ENCODE results near the gene FBXO36. TPM values are rescaled to one million over a fixed set of nuclear protein-coding genes. Genes with fewer than 3 reads are reported as not detected.

FBXO36 gene
- total and polyA plus RNA-seq, 10 of the 15 experiments (the other 5 are each of a cell fraction or from before 2014, with no cell fraction given) = 0.79 to 2.7 (median 1.3) TPM

GRCh38 chr2:230007931-230008707 lies 85.8 kb downstream of the FBXO36 start:
- Histone ChIP-seq H3K4me3 (no peak overlapping the region), H3K4me1 (ENCODE audit: control insufficient read depth, insufficient read depth, low read length) (no peaks in the 10 kb centered on the region), H3K9me3 (replicated peaks; ENCODE audit: control insufficient read depth, insufficient read depth, low read length) (no peaks in the 10 kb centered on the region), H3K79me2 (ENCODE audit: control insufficient read depth, insufficient read depth, low read length) (no peaks in the 10 kb centered on the region), H2AFZ (ENCODE audit: control insufficient read depth, low read depth, low read length) (peak overlapping the region; percentile 5; the same call in 1 of the 2 replicates), H3K9ac (ENCODE audit: control insufficient read depth, insufficient read depth, low read length) (no peak overlapping the region), H3K4me2 (ENCODE audit: control insufficient read depth, insufficient read depth) (no peak overlapping the region), H3K27ac (ENCODE audit: control insufficient read depth, insufficient read depth) (no peak overlapping the region), H3K36me3 (ENCODE audit: control insufficient read depth in 2 of 2, insufficient read depth in 2 of 2, low read length in 1 of 2) (no peaks in the 10 kb centered on the region), H4K20me1 (ENCODE audit: control insufficient read depth, insufficient read depth) (no peaks in the 10 kb centered on the region), H3K27me3 (replicated peaks in 1 of 2; ENCODE audit: control insufficient read depth in 2 of 2, insufficient read depth in 2 of 2, low read length in 1 of 2) (no peaks in the 10 kb centered on the region)
- ChIA-PET SMC1A (ENCODE audit: uncharacterized antibody, unreplicated experiment) (interaction anchor here (0.5 to 4.9 kb wide), 22 partner anchors 14 to 816 kb away, joined by 3 to 32 read pairs (median 4); no protein-coding TSS in a partner anchor), CTCF (interaction anchor here (0.6 to 3.9 kb wide), 36 partner anchors 8 to 1386 kb away, joined by 3 to 60 read pairs (median 4); partner anchors contain the start of genes SLC16A14 and SP140L), POLR2A (interaction anchor here (0.6 kb wide), 1 partner anchor 54 kb away, joined by 7 read pairs; no protein-coding TSS in a partner anchor), RAD21 (ENCODE audit: unreplicated experiment) (interaction anchor here (0.6 to 2.0 kb wide), 18 partner anchors 9 to 1241 kb away, joined by 3 to 15 read pairs (median 4); no protein-coding TSS in a partner anchor)
- BruUV-seq (replicated peaks) = no TSS peak
- peak; percentile 88 for ATAC-seq
- FAIRE-seq = peak; percentile 70
- in situ Hi-C loops (cut with MboI) (loop anchor here (5.0 to 10.0 kb wide), 3 partner anchors 154 to 797 kb away; no protein-coding TSS in a partner anchor), intact Hi-C loops (cut with micrococcal nuclease; ENCODE audit: unreplicated experiment) (loop anchor here (1.0 to 10.0 kb wide), 6 partner anchors 59 to 804 kb away; partner anchors contain the start of gene SLC16A14)
- WGBS (ENCODE audit: insufficient coverage, insufficient replicate concordance, low lambda C conversion rate, missing lambda C conversion rate) = 41% methylated on average over 12 of the region's 12 CpGs
- DNase-seq (ENCODE audit: low read depth, low spot score) = peak; percentile 26
- TF ChIP-seq FOXM1 (IDR thresholded peaks at IDR 0.05; ENCODE audit: low read depth, low read length) (peak; percentile 20; the same call in 1 of the 2 replicates), ATF2 (IDR thresholded peaks at IDR 0.05; ENCODE audit: low read length) (no peak), BCL3 (IDR thresholded peaks at IDR 0.05; ENCODE audit: borderline replicate concordance, insufficient read depth, low read depth, low read length, poor library complexity, severe bottlenecking) (no peak), RB1 (IDR thresholded peaks at IDR 0.05; ENCODE audit: borderline replicate concordance) (peak; percentile 45; the same call in 1 of the 2 replicates), POU2F2 (IDR thresholded peaks at IDR 0.05; ENCODE audit: borderline replicate concordance, low read depth, low read length) (peak; percentile 90), MEF2A (IDR thresholded peaks at IDR 0.05; ENCODE audit: insufficient read depth, low read depth, low read length) (no peak), LARP7 (IDR thresholded peaks at IDR 0.05) (no peak), YY1 (IDR thresholded peaks at IDR 0.05; ENCODE audit: low read depth, low read length) (0 out of 2 replicates have a peak, but pooled peaks have one; percentile 51), SMC3 (IDR thresholded peaks at IDR 0.05; ENCODE audit: borderline replicate concordance, low read length) (peak; percentile 82), RAD21 (IDR thresholded peaks at IDR 0.05; ENCODE audit: insufficient read depth, low read depth, low read length) (peak; percentile 98), KLF5 (IDR thresholded peaks at IDR 0.05; ENCODE audit: partially characterized antibody) (no peak)
- TF ChIP-seq, protein P1, sequence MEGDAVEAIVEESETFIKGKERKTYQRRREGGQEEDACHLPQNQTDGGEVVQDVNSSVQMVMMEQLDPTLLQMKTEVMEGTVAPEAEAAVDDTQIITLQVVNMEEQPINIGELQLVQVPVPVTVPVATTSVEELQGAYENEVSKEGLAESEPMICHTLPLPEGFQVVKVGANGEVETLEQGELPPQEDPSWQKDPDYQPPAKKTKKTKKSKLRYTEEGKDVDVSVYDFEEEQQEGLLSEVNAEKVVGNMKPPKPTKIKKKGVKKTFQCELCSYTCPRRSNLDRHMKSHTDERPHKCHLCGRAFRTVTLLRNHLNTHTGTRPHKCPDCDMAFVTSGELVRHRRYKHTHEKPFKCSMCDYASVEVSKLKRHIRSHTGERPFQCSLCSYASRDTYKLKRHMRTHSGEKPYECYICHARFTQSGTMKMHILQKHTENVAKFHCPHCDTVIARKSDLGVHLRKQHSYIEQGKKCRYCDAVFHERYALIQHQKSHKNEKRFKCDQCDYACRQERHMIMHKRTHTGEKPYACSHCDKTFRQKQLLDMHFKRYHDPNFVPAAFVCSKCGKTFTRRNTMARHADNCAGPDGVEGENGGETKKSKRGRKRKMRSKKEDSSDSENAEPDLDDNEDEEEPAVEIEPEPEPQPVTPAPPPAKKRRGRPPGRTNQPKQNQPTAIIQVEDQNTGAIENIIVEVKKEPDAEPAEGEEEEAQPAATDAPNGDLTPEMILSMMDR (IDR thresholded peaks at IDR 0.05 in 2 of 3, conservative IDR thresholded peaks at IDR 0.05 in 1 of 3; ENCODE audit: control insufficient read depth in 2 of 3, extremely low read depth in 1 of 3, insufficient read depth in 1 of 3, low read depth in 3 of 3, low read length in 3 of 3) = peak; percentile 80 to 84 (median 80)

Data from GM12878 (cell line).